ENCODE data around the gene DDIT4. TPM values are rescaled to one million over a fixed set of nuclear protein-coding genes. Genes with fewer than 3 reads are reported as not detected.

The DDIT4 gene
- total RNA-seq, 2 donors from 2014 or later, result 45.5 to 147 TPM

DNA sequence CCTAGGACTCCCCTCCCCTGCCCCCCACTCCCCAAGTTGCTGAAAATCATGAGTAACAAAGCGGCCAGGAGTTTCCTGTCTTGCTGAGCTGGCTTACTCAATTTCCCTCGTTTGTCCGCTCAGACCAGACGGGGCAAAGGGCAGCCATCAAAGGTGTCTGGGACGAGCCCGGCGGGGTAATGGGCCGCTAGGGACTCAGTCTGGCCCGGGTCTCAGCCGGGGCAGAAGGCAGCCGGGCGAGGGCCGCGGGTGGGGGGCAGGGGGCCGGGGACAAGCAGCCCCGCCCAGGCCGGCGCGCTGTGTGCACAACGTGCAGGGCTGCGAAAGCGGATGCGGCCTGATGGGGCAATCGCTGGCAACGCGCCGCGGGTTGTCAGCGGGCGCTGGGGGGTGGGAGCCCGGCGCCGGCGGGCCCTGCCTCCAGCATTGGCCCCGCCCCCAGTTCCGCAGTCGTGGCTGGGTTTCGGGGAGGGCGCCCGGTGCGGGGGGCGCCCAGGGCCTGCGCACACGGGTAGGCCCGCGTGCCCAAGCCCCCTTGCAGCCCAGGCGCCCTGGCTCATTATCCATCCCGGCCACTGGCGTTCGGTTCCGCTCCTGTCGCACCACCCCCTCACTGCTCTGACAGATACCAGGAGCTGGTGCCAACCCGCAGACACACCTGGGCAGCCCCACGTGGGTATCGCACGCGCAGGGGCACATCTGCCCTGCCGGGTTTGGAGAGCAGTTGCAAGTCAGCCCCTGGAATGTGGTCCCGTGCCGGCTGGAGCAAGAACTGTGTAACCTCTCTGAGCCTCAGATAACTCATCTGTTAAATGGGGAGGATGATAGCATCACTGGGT lies 45.9 kb downstream of the DDIT4 start:
- TF ChIP-seq, protein P1, sequence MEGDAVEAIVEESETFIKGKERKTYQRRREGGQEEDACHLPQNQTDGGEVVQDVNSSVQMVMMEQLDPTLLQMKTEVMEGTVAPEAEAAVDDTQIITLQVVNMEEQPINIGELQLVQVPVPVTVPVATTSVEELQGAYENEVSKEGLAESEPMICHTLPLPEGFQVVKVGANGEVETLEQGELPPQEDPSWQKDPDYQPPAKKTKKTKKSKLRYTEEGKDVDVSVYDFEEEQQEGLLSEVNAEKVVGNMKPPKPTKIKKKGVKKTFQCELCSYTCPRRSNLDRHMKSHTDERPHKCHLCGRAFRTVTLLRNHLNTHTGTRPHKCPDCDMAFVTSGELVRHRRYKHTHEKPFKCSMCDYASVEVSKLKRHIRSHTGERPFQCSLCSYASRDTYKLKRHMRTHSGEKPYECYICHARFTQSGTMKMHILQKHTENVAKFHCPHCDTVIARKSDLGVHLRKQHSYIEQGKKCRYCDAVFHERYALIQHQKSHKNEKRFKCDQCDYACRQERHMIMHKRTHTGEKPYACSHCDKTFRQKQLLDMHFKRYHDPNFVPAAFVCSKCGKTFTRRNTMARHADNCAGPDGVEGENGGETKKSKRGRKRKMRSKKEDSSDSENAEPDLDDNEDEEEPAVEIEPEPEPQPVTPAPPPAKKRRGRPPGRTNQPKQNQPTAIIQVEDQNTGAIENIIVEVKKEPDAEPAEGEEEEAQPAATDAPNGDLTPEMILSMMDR (IDR thresholded peaks at IDR 0.05), result no peak
- H3K4me3 ChIP-seq, result peak overlapping the region; percentile 30
- H3K36me3 ChIP-seq, result no peaks in the 10 kb centered on the region
- H3K9ac ChIP-seq (ENCODE audit: low read depth in 2 of 2, low read length in 2 of 2), result peak overlapping the region; percentile 77 to 80
- H3K27ac ChIP-seq, result peak overlapping the region; percentile 81
- intact Hi-C loops (cut with DNase I), result loop anchor here (5.0 kb wide), 1 partner anchor 42 kb away; no protein-coding TSS in a partner anchor
- peaks cover 33% of the 10 kb centered on the region for H3K4me1 ChIP-seq
- no peaks in the 10 kb centered on the region for H3K27me3 ChIP-seq
- H3K9me3 ChIP-seq, result no peaks in the 10 kb centered on the region
- peak; percentile 91 for DNase-seq

GRCh38 chr10:72320676-72321247 lies 47.0 kb downstream of the DDIT4 start:
- DNase-seq, result peak; percentile 70
- Histone ChIP-seq H3K36me3 (no peaks in the 10 kb centered on the region), H3K27me3 (no peaks in the 10 kb centered on the region), H3K4me1 (peaks cover 32% of the 10 kb centered on the region), H3K4me3 (no peak overlapping the region), H3K27ac (peak overlapping the region; percentile 81), H3K9ac (ENCODE audit: low read depth in 2 of 2, low read length in 2 of 2) (peak overlapping the region; percentile 62 to 80), H3K9me3 (no peaks in the 10 kb centered on the region)
- intact Hi-C loops (cut with DNase I), result loop anchor here (5.0 kb wide), 1 partner anchor 43 kb away; no protein-coding TSS in a partner anchor
- TF ChIP-seq, protein P1 (IDR thresholded peaks at IDR 0.05), result no peak

GRCh38 chr10:72321248-72322029 lies 47.7 kb downstream of the DDIT4 start:
- Histone ChIP-seq H3K9me3 (no peaks in the 10 kb centered on the region), H3K9ac (ENCODE audit: low read depth in 2 of 2, low read length in 2 of 2) (peak overlapping the region; percentile 62 to 80), H3K27me3 (no peaks in the 10 kb centered on the region), H3K4me1 (peaks cover 25% of the 10 kb centered on the region), H3K36me3 (no peaks in the 10 kb centered on the region), H3K27ac (peak overlapping the region; percentile 81), H3K4me3 (no peak overlapping the region)
- intact Hi-C loops (cut with DNase I), result loop anchor here (5.0 kb wide), 1 partner anchor 44 kb away; no protein-coding TSS in a partner anchor
- no peak for DNase-seq
- TF ChIP-seq, protein P1 (IDR thresholded peaks at IDR 0.05), result no peak

GRCh38 chr10:72322030-72322279 lies 48.2 kb downstream of the DDIT4 start:
- H3K27ac ChIP-seq, result no peak overlapping the region

More at GRCh38 chr10:72322030-72322279, 48.2 kb downstream of the DDIT4 start:
- no peak overlapping the region for H3K9ac ChIP-seq (ENCODE audit: low read depth in 2 of 2, low read length in 2 of 2)
- no peaks in the 10 kb centered on the region for H3K9me3 ChIP-seq
- no peak for DNase-seq
- no peak overlapping the region for H3K4me3 ChIP-seq
- TF ChIP-seq, protein P1 (IDR thresholded peaks at IDR 0.05), result no peak
- no peaks in the 10 kb centered on the region for H3K27me3 ChIP-seq
- no peaks in the 10 kb centered on the region for H3K36me3 ChIP-seq
- intact Hi-C loops (cut with DNase I), result loop anchor here (5.0 kb wide), 1 partner anchor 45 kb away; no protein-coding TSS in a partner anchor
- H3K4me1 ChIP-seq, result peaks cover 20% of the 10 kb centered on the region
